Measurements from ENCODE around the gene WFDC5.
A peak's percentile ranks its signal among the peaks of the same experiment; 100 is the strongest.
"Not testable (repeated sequence)": the region's sequence is repeated elsewhere in the genome, so short reads cannot be mapped to it uniquely, and the experiment has no call there.

WFDC5 gene

GRCh38 chr20:45087097-45087790 lies 27.7 kb downstream of the WFDC5 start:
- no peak for DNase-seq

GRCh38 chr20:45085867-45086266 lies 29.1 kb downstream of the WFDC5 start:
- DNase-seq: no peak

GRCh38 chr20:45085289-45085688 lies 29.7 kb downstream of the WFDC5 start:
- no peak for DNase-seq

GRCh38 chr20:45083127-45083526 lies 31.8 kb downstream of the WFDC5 start:
- DNase-seq: no peak

GRCh38 chr20:45082468-45082867 lies 32.5 kb downstream of the WFDC5 start:
- DNase-seq: no peak

GRCh38 chr20:45080867-45081624 lies 33.9 kb downstream of the WFDC5 start:
- DNase-seq: peak; percentile 53

GRCh38 chr20:45077559-45077958 lies 37.4 kb downstream of the WFDC5 start:
- no peak for DNase-seq

GRCh38 chr20:45073221-45073620 lies 41.8 kb downstream of the WFDC5 start:
- DNase-seq: no peak

GRCh38 chr20:45072066-45072465 lies 42.9 kb downstream of the WFDC5 start:
- DNase-seq: no peak

- no peak for DNase-seq
These were observed 43.9 kb downstream of the WFDC5 start for GRCh38 chr20:45070932-45071632.

- DNase-seq: no peak
These were observed 45.7 kb downstream of the WFDC5 start for GRCh38 chr20:45069261-45069660.

GRCh38 chr20:45067558-45067957 lies 47.4 kb downstream of the WFDC5 start:
- DNase-seq: no peak

- no peak for DNase-seq
These were observed 47.9 kb downstream of the WFDC5 start for GRCh38 chr20:45067087-45067486.

GRCh38 chr20:45066372-45066771 lies 48.6 kb downstream of the WFDC5 start:
- DNase-seq: no peak

GRCh38 chr20:45064812-45065211 lies 50.2 kb downstream of the WFDC5 start:
- no peak for DNase-seq

GRCh38 chr20:45063107-45063506 lies 51.9 kb downstream of the WFDC5 start:
- not testable (repeated sequence) for DNase-seq

- DNase-seq: no peak
These were observed 53.7 kb downstream of the WFDC5 start for GRCh38 chr20:45061244-45061643.

- DNase-seq: no peak
These were observed 54.7 kb downstream of the WFDC5 start for GRCh38 chr20:45060294-45060693.
